ENCODE measurements around the gene SMS.

The SMS gene

GRCh38 chrX:22004866-22005265 is 64.4 kb downstream of the SMS start:
- no peaks in the 10 kb centered on the region for H4K20me1 ChIP-seq (ENCODE audit: low read depth, low read length)
- no peak for TF ChIP-seq EZH2phosphoT487 (conservative IDR thresholded peaks at IDR 0.05; ENCODE audit: low read length)
- TF ChIP-seq, protein P1, sequence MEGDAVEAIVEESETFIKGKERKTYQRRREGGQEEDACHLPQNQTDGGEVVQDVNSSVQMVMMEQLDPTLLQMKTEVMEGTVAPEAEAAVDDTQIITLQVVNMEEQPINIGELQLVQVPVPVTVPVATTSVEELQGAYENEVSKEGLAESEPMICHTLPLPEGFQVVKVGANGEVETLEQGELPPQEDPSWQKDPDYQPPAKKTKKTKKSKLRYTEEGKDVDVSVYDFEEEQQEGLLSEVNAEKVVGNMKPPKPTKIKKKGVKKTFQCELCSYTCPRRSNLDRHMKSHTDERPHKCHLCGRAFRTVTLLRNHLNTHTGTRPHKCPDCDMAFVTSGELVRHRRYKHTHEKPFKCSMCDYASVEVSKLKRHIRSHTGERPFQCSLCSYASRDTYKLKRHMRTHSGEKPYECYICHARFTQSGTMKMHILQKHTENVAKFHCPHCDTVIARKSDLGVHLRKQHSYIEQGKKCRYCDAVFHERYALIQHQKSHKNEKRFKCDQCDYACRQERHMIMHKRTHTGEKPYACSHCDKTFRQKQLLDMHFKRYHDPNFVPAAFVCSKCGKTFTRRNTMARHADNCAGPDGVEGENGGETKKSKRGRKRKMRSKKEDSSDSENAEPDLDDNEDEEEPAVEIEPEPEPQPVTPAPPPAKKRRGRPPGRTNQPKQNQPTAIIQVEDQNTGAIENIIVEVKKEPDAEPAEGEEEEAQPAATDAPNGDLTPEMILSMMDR (IDR thresholded peaks at IDR 0.05; ENCODE audit: insufficient read depth, low read length, poor library complexity, severe bottlenecking), result no peak

DNA sequence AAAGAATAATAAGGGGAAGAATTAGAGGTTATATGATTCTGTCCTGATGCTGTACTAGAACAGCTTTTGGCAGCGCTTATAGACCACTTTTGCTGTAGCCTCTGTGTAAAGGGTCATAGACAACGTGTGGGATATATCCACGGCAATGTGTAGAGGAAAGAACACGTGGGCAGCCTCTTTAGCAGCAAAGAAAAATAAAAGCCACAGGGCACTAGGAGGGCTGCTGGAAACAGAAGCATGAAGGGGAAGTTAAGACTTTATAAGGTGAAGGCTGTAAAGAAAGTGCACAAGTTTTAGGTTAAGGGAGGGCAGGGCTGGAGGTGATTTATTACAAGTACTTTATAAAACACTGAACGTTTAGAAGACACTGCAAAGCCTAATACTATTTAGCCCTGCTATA is 71.5 kb downstream of the SMS start:
- H3K4me3 ChIP-seq (ENCODE audit: insufficient read depth, low read length, poor library complexity, severe bottlenecking), result no peak overlapping the region
- no peak overlapping the region for H3K4me2 ChIP-seq (ENCODE audit: low read depth, low read length, poor library complexity, severe bottlenecking)
- H3K27me3 ChIP-seq (ENCODE audit: low read length), result no peaks in the 10 kb centered on the region
- no peak overlapping the region for H3K9ac ChIP-seq (ENCODE audit: low read length)
- H3K79me2 ChIP-seq (ENCODE audit: insufficient read depth, low read length), result no peaks in the 10 kb centered on the region
- H3K36me3 ChIP-seq (ENCODE audit: low read length), result no peaks in the 10 kb centered on the region
- H3K9me3 ChIP-seq (ENCODE audit: insufficient read depth, low read length), result no peaks in the 10 kb centered on the region
- no peaks in the 10 kb centered on the region for H3K9me2 ChIP-seq (replicated peaks; ENCODE audit: insufficient read depth, low read length)
- no peaks in the 10 kb centered on the region for H3F3A ChIP-seq (ENCODE audit: insufficient read depth)
- TF ChIP-seq, protein P1 (IDR thresholded peaks at IDR 0.05; ENCODE audit: insufficient read depth, low read length, poor library complexity, severe bottlenecking), result no peak
- TF ChIP-seq EZH2phosphoT487 (conservative IDR thresholded peaks at IDR 0.05; ENCODE audit: low read length), result no peak
- no peak overlapping the region for H2AFZ ChIP-seq (ENCODE audit: low read depth, low read length, severe bottlenecking)
- no peaks in the 10 kb centered on the region for H4K20me1 ChIP-seq (ENCODE audit: low read depth, low read length)
- no peak overlapping the region for H3K27ac ChIP-seq (ENCODE audit: low read depth, low read length)

More at GRCh38 chrX:22004866-22005265, 64.4 kb downstream of the SMS start:
- no peaks in the 10 kb centered on the region for H3K9me3 ChIP-seq (ENCODE audit: insufficient read depth, low read length)
- H3K79me2 ChIP-seq (ENCODE audit: insufficient read depth, low read length), result no peaks in the 10 kb centered on the region
- H2AFZ ChIP-seq (ENCODE audit: low read depth, low read length, severe bottlenecking), result no peak overlapping the region
- H3K4me3 ChIP-seq (ENCODE audit: insufficient read depth, low read length, poor library complexity, severe bottlenecking), result no peak overlapping the region
- no peaks in the 10 kb centered on the region for H3K36me3 ChIP-seq (ENCODE audit: low read length)
- H3K27ac ChIP-seq (ENCODE audit: low read depth, low read length), result no peak overlapping the region
- no peaks in the 10 kb centered on the region for H3K27me3 ChIP-seq (ENCODE audit: low read length)
- no peaks in the 10 kb centered on the region for H3F3A ChIP-seq (ENCODE audit: insufficient read depth)
- H3K4me2 ChIP-seq (ENCODE audit: low read depth, low read length, poor library complexity, severe bottlenecking), result no peak overlapping the region
- no peak overlapping the region for H3K9ac ChIP-seq (ENCODE audit: low read length)
- no peaks in the 10 kb centered on the region for H3K9me2 ChIP-seq (replicated peaks; ENCODE audit: insufficient read depth, low read length)

DNA sequence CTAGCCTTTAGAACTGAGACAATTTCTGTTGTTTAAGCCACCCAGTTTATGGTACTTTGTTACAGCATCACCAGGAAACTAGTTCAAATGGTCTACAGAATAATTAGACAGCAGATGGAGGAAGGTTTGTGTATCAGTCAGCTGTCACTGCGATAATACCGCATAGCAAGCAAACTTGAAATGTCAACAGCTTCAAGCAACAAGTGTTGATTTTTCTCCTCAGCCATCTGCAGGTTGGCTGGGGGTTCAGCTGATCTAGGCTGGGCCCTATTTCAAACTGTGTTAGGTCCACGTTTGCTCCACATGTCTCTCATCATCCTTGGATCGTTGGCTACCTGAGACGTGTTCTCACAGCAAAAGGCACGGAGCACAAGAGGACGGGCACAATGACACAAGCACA is 72.4 kb downstream of the SMS start:
- Histone ChIP-seq H4K20me1 (ENCODE audit: low read depth, low read length) (no peaks in the 10 kb centered on the region), H3K9me3 (ENCODE audit: insufficient read depth, low read length) (no peaks in the 10 kb centered on the region), H2AFZ (ENCODE audit: low read depth, low read length, severe bottlenecking) (no peak overlapping the region), H3K4me3 (ENCODE audit: insufficient read depth, low read length, poor library complexity, severe bottlenecking) (no peak overlapping the region), H3K4me2 (ENCODE audit: low read depth, low read length, poor library complexity, severe bottlenecking) (no peak overlapping the region), H3K9ac (ENCODE audit: low read length) (no peak overlapping the region), H3K79me2 (ENCODE audit: insufficient read depth, low read length) (no peaks in the 10 kb centered on the region), H3K36me3 (ENCODE audit: low read length) (no peaks in the 10 kb centered on the region), H3K27me3 (ENCODE audit: low read length) (no peaks in the 10 kb centered on the region), H3F3A (ENCODE audit: insufficient read depth) (no peaks in the 10 kb centered on the region), H3K9me2 (replicated peaks; ENCODE audit: insufficient read depth, low read length) (no peaks in the 10 kb centered on the region), H3K27ac (ENCODE audit: low read depth, low read length) (no peak overlapping the region)
- TF ChIP-seq EZH2phosphoT487 (conservative IDR thresholded peaks at IDR 0.05; ENCODE audit: low read length), result no peak
- TF ChIP-seq, protein P1 (IDR thresholded peaks at IDR 0.05; ENCODE audit: insufficient read depth, low read length, poor library complexity, severe bottlenecking), result no peak
